Skeletal muscle tissue (tissue), 4 donors: Measurements from ENCODE around the gene ZNF800. TPM values are rescaled to one million over a fixed set of nuclear protein-coding genes. Genes with fewer than 3 reads are reported as not detected.
"Not testable (repeated sequence)": the region's sequence is repeated elsewhere in the genome, so short reads cannot be mapped to it uniquely, and the experiment has no call there.

Experiments used
- H3K27ac ChIP-seq: one replicate; pipeline ENCODE4 v1.7.0; 2013; ENCODE audit warnings: mild to moderate bottlenecking, low read depth, low read length, inconsistent platforms
- H3K27me3 ChIP-seq, 3 donors: one replicate each; pipeline ENCODE4 v1.7.0; 2013; ENCODE audit warnings: low read length in 3 of 3; ENCODE audit not compliant: control insufficient read depth in 3 of 3, insufficient read depth in 3 of 3
- H3K36me3 ChIP-seq, 3 donors: one replicate each; pipeline ENCODE4 v1.7.0; 2013; ENCODE audit warnings: low read length in 3 of 3; ENCODE audit not compliant: control insufficient read depth in 3 of 3, insufficient read depth in 3 of 3
- H3K4me1 ChIP-seq, 3 donors: one replicate each; pipeline ENCODE4 v1.7.0; 2013; ENCODE audit warnings: low read length in 3 of 3, mild to moderate bottlenecking in 3 of 3; ENCODE audit not compliant: control insufficient read depth in 3 of 3, insufficient read depth in 3 of 3
- H3K4me3 ChIP-seq, 3 donors: one replicate each; pipeline ENCODE4 v1.7.0; 2013; ENCODE audit warnings: low read length in 3 of 3
- H3K9ac ChIP-seq, 3 donors: one replicate each; pipeline ENCODE4 v1.7.0; 2013; ENCODE audit warnings: low read length in 3 of 3, mild to moderate bottlenecking in 3 of 3, moderate library complexity in 2 of 3, low read depth in 1 of 3
- H3K9me3 ChIP-seq, 3 donors: one replicate each; pipeline ENCODE4 v1.7.0; 2013; ENCODE audit warnings: low read length in 3 of 3; ENCODE audit not compliant: control insufficient read depth in 3 of 3
- total RNA-seq: library from RNA; depleted of rRNA; stranded (reverse); fragments of >200 nt; gene quantifications from one replicate; pipeline ENCODE4 v1.2.3, GENCODE V29; 2014
- donor health status: Osteomylitis.

ZNF800 gene
- total RNA-seq, 1 donor from 2014 or later = 14.1 TPM

GRCh38 chr7:127415060-127415742 lies 22.7 kb upstream of the ZNF800 start:
- no peaks in the 10 kb centered on the region for H3K9me3 ChIP-seq
- H3K27ac ChIP-seq = no peak overlapping the region
- H3K4me1 ChIP-seq = no peaks in the 10 kb centered on the region
- H3K36me3 ChIP-seq = no peaks in the 10 kb centered on the region
- H3K4me3 ChIP-seq = no peak overlapping the region
- peaks cover 0 to 3% (median 0%) of the 10 kb centered on the region in 3 donors for H3K27me3 ChIP-seq
- H3K9ac ChIP-seq = no peak overlapping the region

- H3K27ac ChIP-seq = no peak overlapping the region
- no peaks in the 10 kb centered on the region for H3K9me3 ChIP-seq
- no peak overlapping the region for H3K9ac ChIP-seq
Measured at GRCh38 chr7:127413962-127414361, 21.5 kb upstream of the ZNF800 start.

GRCh38 chr7:127413326-127413725 lies 20.8 kb upstream of the ZNF800 start:
- Histone ChIP-seq H3K4me1 (no peaks in the 10 kb centered on the region), H3K9ac (no peak overlapping the region), H3K27me3 (peaks cover 0 to 3% (median 0%) of the 10 kb centered on the region in 3 donors), H3K27ac (no peak overlapping the region), H3K9me3 (no peaks in the 10 kb centered on the region), H3K4me3 (no peak overlapping the region), H3K36me3 (no peaks in the 10 kb centered on the region)

More at GRCh38 chr7:127413962-127414361, 21.5 kb upstream of the ZNF800 start:
- Histone ChIP-seq H3K36me3 (no peaks in the 10 kb centered on the region), H3K27me3 (peaks cover 0 to 3% (median 0%) of the 10 kb centered on the region in 3 donors), H3K4me3 (no peak overlapping the region), H3K4me1 (no peaks in the 10 kb centered on the region)

- Histone ChIP-seq H3K9ac (no peak overlapping the region), H3K27me3 (no peaks in the 10 kb centered on the region), H3K36me3 (no peaks in the 10 kb centered on the region), H3K4me1 (no peaks in the 10 kb centered on the region), H3K4me3 (no peak overlapping the region), H3K9me3 (no peaks in the 10 kb centered on the region), H3K27ac (no peak overlapping the region)
Measured at GRCh38 chr7:127411176-127411575, 18.7 kb upstream of the ZNF800 start.

- no peaks in the 10 kb centered on the region for H3K36me3 ChIP-seq
- H3K9ac ChIP-seq = no peak overlapping the region
- no peaks in the 10 kb centered on the region for H3K4me1 ChIP-seq
- H3K27ac ChIP-seq = no peak overlapping the region
- no peaks in the 10 kb centered on the region for H3K27me3 ChIP-seq
- H3K9me3 ChIP-seq = no peaks in the 10 kb centered on the region
- no peak overlapping the region for H3K4me3 ChIP-seq
Measured at GRCh38 chr7:127409629-127410028, 17.1 kb upstream of the ZNF800 start.

GRCh38 chr7:127404286-127405072 lies 12.0 kb upstream of the ZNF800 start:
- Histone ChIP-seq H3K36me3 (no peaks in the 10 kb centered on the region), H3K9ac (no peak overlapping the region), H3K9me3 (no peaks in the 10 kb centered on the region), H3K4me3 (no peak overlapping the region), H3K27me3 (no peaks in the 10 kb centered on the region), H3K27ac (no peak overlapping the region), H3K4me1 (no peaks in the 10 kb centered on the region)

- peaks cover 0 to 3% (median 0%) of the 10 kb centered on the region in 3 donors for H3K27me3 ChIP-seq
- H3K36me3 ChIP-seq = no peaks in the 10 kb centered on the region
- H3K9ac ChIP-seq = no peak overlapping the region
- H3K9me3 ChIP-seq = no peaks in the 10 kb centered on the region
- no peak overlapping the region for H3K27ac ChIP-seq
- H3K4me1 ChIP-seq = peaks cover 3 to 8% (median 4%) of the 10 kb centered on the region in 3 donors
- H3K4me3 ChIP-seq = no peak overlapping the region
Measured at GRCh38 chr7:127396184-127396583, 3.7 kb upstream of the ZNF800 start.

GRCh38 chr7:127395104-127395503 lies 2.6 kb upstream of the ZNF800 start:
- H3K9me3 ChIP-seq, H3K36me3 ChIP-seq, H3K4me3 ChIP-seq, H3K27me3 ChIP-seq, H3K27ac ChIP-seq, H3K9ac ChIP-seq, H3K4me1 ChIP-seq: not testable (repeated sequence)

- H3K4me3 ChIP-seq = peak overlapping the region; percentile 75 to 94 (median 86)
- peak overlapping the region; percentile 95 for H3K27ac ChIP-seq
- H3K27me3 ChIP-seq = no peaks in the 10 kb centered on the region
- H3K9me3 ChIP-seq = no peaks in the 10 kb centered on the region
- peaks cover 6 to 9% (median 7%) of the 10 kb centered on the region in 3 donors for H3K4me1 ChIP-seq
- peaks cover 0 to 9% (median 6%) of the 10 kb centered on the region in 3 donors for H3K36me3 ChIP-seq
- H3K9ac ChIP-seq = peak overlapping the region; percentile 82 to 97 (median 96)
Measured at GRCh38 chr7:127393368-127394058, 1.0 kb upstream of the ZNF800 start.
